AG04450 (cell line): ENCODE results near the gene LY9. TPM values are rescaled to one million over a fixed set of nuclear protein-coding genes. Genes with fewer than 3 reads are reported as not detected.

Experiments used
- CTCF ChIA-PET: fragments of 300-600, 350-600 bp; formaldehyde crosslinking; extraction: SDS; loops from one replicate; lab custom pipeline; 2022; ENCODE audit warnings: antibody characterized with exemption, inconsistent platforms; lab: Charles Lee
- POLR2A ChIA-PET: fragments of 350-600 bp; formaldehyde crosslinking; extraction: SDS; loops from one replicate; lab custom pipeline; 2021; ENCODE audit warnings: antibody characterized with exemption, inconsistent platforms; lab: Yijun Ruan, JAX
- DNase-seq: peaks from one replicate; pipeline ENCODE4 v3.0.0-alpha.2; 2011; ENCODE audit warnings: low read depth, low spot score
- H3K27ac ChIP-seq: one replicate; pipeline ENCODE4 v1.5.1; 2012; ENCODE audit warnings: low read depth, low read length, control low read depth
- H3K27me3 ChIP-seq: one replicate; pipeline ENCODE4 v1.6.0; 2012; ENCODE audit warnings: low read length; ENCODE audit not compliant: control insufficient read depth, insufficient read depth
- H3K4me3 ChIP-seq: 2 replicates; pipeline ENCODE4 v1.5.1; 2011; ENCODE audit warnings: mild to moderate bottlenecking, low read depth, low read length, control low read depth
- H3K9me3 ChIP-seq: 2 replicates; pipeline ENCODE4 v1.5.1; 2012; ENCODE audit warnings: low read length; ENCODE audit not compliant: control insufficient read depth, insufficient read depth
- polyA plus RNA-seq: library from polyadenylated mRNA; depleted of rRNA; stranded (reverse); fragments of >200 nt; gene quantifications from 2 replicates; pipeline ENCODE4 v1.2.3, GENCODE V29; 2011
- TF ChIP-seq, protein P1 (sequence below): IDR thresholded peaks from 2 replicates; pipeline ENCODE4 v1.5.1; 2011; ENCODE audit warnings: low read depth, low read length, control low read depth, inconsistent platforms

The LY9 gene
- polyA plus RNA-seq, 1 experiment, result not detected

DNA sequence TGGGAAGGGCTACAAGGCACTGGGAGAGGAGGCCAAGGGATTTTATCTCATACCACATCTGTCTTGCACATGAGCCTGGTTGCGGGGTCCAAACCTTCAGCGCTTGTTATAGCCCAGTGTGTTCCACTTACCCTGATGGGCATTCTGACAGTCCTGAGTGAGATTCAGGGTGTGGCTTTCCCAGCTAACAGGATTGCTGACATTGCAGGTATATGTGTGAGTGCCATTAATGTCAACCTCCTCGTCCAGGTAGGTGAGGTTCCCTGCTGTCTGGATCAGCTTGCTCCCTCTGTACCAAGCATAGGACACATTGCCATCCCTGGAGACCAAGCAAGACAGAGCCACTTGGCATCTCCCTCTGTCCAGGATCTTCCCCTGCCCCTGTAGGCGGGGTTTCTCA is 45.1 kb downstream of the LY9 start:
- no peak for DNase-seq
- TF ChIP-seq, protein P1, sequence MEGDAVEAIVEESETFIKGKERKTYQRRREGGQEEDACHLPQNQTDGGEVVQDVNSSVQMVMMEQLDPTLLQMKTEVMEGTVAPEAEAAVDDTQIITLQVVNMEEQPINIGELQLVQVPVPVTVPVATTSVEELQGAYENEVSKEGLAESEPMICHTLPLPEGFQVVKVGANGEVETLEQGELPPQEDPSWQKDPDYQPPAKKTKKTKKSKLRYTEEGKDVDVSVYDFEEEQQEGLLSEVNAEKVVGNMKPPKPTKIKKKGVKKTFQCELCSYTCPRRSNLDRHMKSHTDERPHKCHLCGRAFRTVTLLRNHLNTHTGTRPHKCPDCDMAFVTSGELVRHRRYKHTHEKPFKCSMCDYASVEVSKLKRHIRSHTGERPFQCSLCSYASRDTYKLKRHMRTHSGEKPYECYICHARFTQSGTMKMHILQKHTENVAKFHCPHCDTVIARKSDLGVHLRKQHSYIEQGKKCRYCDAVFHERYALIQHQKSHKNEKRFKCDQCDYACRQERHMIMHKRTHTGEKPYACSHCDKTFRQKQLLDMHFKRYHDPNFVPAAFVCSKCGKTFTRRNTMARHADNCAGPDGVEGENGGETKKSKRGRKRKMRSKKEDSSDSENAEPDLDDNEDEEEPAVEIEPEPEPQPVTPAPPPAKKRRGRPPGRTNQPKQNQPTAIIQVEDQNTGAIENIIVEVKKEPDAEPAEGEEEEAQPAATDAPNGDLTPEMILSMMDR, result no peak
- Histone ChIP-seq H3K9me3 (no peaks in the 10 kb centered on the region; the same call in 1 of the 2 replicates), H3K27me3 (no peaks in the 10 kb centered on the region), H3K27ac (no peak overlapping the region), H3K4me3 (no peak overlapping the region)
- ChIA-PET POLR2A (no interaction called here), CTCF (no interaction called here)

DNA sequence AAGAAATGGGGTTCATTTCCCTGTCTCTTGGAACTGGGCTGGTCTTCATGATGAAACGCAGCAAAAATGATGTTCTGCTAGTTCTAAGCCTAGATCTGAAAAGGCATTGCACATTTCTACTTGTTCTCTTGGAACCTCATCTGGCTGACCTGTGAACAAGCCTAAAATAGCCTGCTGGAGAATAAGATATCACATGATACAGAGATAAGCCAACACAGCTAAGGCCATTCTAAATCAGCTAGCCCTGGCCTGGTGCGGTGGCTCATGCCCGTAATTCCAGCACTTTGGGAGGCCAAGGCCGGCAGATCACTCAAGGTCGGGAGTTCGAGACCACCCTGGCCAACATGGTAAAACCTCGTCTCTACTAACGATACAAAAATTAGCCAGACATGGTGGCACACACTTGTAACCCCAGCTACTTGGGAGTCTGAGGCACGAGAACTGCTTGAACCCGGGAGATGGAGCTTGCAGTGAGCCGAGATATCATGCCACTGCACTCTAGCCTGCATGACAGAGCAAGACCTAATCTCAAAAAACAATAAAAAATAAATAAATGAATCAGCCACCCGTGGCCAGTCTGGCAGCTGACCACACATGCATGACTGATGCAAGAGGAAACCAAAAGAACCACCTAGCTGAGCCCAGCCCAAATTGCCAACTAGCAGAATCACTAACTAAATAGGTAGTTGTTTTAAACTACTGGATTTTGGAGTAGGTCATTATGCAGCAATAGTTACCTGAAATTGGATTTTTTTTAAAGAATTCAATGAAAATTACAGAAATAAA is 48.7 kb downstream of the LY9 start:
- ChIA-PET CTCF (no interaction called here), POLR2A (no interaction called here)
- Histone ChIP-seq H3K9me3 (no peaks in the 10 kb centered on the region; the same call in 1 of the 2 replicates), H3K27ac (no peak overlapping the region), H3K27me3 (no peaks in the 10 kb centered on the region), H3K4me3 (no peak overlapping the region)
- TF ChIP-seq, protein P1, result no peak
- DNase-seq, result no peak

DNA sequence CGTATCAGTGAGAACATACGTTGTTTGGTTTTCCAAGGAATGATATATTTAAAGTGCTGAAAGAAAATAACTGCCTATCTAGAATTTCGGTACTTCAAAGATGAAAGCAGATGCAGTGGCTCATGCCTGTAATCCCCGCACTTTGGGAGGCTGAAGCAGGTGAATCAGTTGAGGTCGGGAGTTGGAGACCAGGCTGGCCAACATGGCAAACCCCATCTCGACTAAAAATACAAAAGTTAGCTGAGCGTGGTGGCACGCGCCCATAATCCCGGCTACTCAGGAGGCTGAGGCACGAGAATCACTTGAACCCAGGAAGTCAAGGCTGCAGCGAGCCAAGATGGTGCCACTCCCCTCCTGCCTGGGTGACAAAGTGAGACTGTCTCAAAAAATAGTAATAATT is 50.3 kb downstream of the LY9 start:
- H3K4me3 ChIP-seq, result no peak overlapping the region
- no peaks in the 10 kb centered on the region for H3K27me3 ChIP-seq
- TF ChIP-seq, protein P1, result no peak
- ChIA-PET CTCF (no interaction called here), POLR2A (no interaction called here)
- H3K9me3 ChIP-seq, result no peaks in the 10 kb centered on the region; the same call in 1 of the 2 replicates
- DNase-seq, result no peak
- H3K27ac ChIP-seq, result no peak overlapping the region

DNA sequence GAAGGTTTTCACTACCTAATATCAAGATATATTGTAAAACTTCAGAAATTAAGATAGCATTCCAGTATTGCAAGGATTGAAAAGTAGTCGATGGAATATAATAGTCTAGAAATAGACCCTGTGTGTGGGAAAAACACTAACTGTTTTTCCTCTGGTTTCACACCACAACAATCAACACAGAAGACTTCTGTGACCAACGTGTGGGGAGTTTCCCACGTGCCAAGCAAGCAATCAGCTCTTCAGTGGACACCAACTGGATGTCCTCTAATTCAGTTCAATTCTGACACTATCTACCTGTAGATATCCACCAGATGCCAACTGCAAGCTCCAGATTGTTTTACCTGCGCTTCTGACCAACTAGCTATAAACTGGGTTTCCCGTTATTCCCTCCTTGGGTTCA is 54.6 kb downstream of the LY9 start:
- CTCF ChIA-PET, result no interaction called here
- Histone ChIP-seq H3K4me3 (no peak overlapping the region), H3K9me3 (no peaks in the 10 kb centered on the region), H3K27ac (no peak overlapping the region), H3K27me3 (no peaks in the 10 kb centered on the region)
- TF ChIP-seq, protein P1, result no peak
- no peak for DNase-seq
- POLR2A ChIA-PET, result no interaction called here

DNA sequence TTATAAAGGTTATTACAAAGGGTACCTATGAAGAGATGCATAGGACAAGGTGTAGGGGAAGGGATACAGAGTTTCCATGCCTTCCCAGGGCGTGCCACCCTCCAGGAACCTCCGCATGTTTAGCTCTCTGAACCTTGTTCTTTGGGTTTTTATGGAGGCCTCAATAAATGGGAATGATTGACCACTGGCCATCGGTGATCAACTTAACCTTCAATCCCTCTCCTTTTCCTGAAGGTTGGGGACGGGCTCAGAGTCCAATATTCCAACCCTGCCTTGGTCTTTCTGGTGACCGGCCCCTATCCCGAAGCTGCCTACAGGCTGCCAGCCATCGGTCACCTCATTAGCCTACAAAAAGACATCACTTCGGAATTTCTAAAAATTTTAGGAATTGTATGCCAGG is 55.0 kb downstream of the LY9 start:
- Histone ChIP-seq H3K27me3 (no peaks in the 10 kb centered on the region), H3K9me3 (no peaks in the 10 kb centered on the region), H3K27ac (no peak overlapping the region), H3K4me3 (no peak overlapping the region)
- ChIA-PET POLR2A (no interaction called here), CTCF (no interaction called here)
- TF ChIP-seq, protein P1, result no peak
- DNase-seq, result no peak
